Measurements from ENCODE around the gene NFIB. TPM values are rescaled to one million over a fixed set of nuclear protein-coding genes. Genes with fewer than 3 reads are reported as not detected.

The NFIB gene
- total and polyA plus RNA-seq, 2 of the 8 experiments (the other 6 are each of a cell fraction or from before 2014, with no cell fraction given) = 2.6 to 13.1 TPM

DNA sequence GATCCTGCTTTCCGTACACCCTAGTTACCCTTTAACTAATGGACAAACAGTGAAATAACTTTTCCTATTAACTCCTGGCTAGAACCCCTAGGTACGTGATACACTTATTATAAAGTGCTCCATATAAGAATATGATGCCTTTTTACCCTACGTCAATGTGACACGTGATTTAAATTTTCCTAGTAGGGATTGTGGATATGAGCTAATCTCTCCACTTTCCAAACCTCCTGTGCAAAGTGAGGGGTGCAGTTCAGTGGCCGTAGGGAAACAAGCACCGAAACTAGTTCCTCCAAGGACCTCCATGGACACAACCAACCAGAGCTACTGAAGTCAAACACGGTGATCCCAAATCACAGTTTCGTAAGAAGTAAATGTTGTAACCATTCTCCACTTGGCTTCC, 19.3 kb downstream of the NFIB start:
- Histone ChIP-seq H4K8ac (ENCODE audit: extremely low read depth, insufficient read depth, low read length) (no peak overlapping the region), H4K5ac (ENCODE audit: insufficient read length, low read depth, low read length) (no peak overlapping the region), H4K91ac (replicated peaks; ENCODE audit: insufficient read length, low read length) (no peak overlapping the region), H3K23me2 (ENCODE audit: low read depth, low read length) (no peaks in the 10 kb centered on the region), H2BK12ac (ENCODE audit: low read depth, low read length) (no peak overlapping the region), H3K9me3 (ENCODE audit: insufficient read depth in 2 of 2, low read depth in 1 of 2, low read length in 1 of 2) (no peaks in the 10 kb centered on the region), H2AFZ (ENCODE audit: low read length) (no peak overlapping the region), H3K36me3 (ENCODE audit: control insufficient read depth in 2 of 4, insufficient read depth in 4 of 4, low read length in 3 of 4) (no peaks in the 10 kb centered on the region), H3K9ac (replicated peaks in 1 of 4; ENCODE audit: extremely low read depth in 1 of 4, low read depth in 3 of 4, low read length in 3 of 4) (no peak overlapping the region), H3K4ac (replicated peaks; ENCODE audit: insufficient read length, low read depth, low read length) (no peak overlapping the region), H2BK20ac (ENCODE audit: low read length) (no peak overlapping the region), H3K4me2 (ENCODE audit: insufficient read depth in 1 of 2, low read depth in 2 of 2, low read length in 2 of 2) (no peak overlapping the region), H3K4me3 (ENCODE audit: extremely low read depth in 1 of 4, insufficient read depth in 2 of 4, low read depth in 3 of 4, low read length in 4 of 4) (no peak overlapping the region), H3K4me1 (replicated peaks in 1 of 4; ENCODE audit: control insufficient read depth in 3 of 4, insufficient read depth in 4 of 4, low read length in 3 of 4) (peaks cover 0 to 6% (median 4%) of the 10 kb centered on the region in 4 experiments; a peak in 3 of 7 replicates), H3K27me3 (replicated peaks in 1 of 4; ENCODE audit: control insufficient read depth in 3 of 4, extremely low read depth in 1 of 4, insufficient read depth in 3 of 4, low read length in 3 of 4) (no peaks in the 10 kb centered on the region), H3K23ac (ENCODE audit: insufficient read length) (no peak overlapping the region), H2AK5ac (ENCODE audit: low read depth, low read length) (no peak overlapping the region), H2BK5ac (ENCODE audit: low read depth, low read length) (no peak overlapping the region), H2BK15ac (ENCODE audit: low read length) (no peak overlapping the region), H3K14ac (ENCODE audit: insufficient read length) (no peak overlapping the region), H3K56ac (replicated peaks; ENCODE audit: insufficient read length, low read depth, low read length) (no peak overlapping the region), H4K20me1 (replicated peaks in 1 of 2; ENCODE audit: control insufficient read depth in 1 of 2, insufficient read depth in 2 of 2, low read length in 2 of 2) (no peaks in the 10 kb centered on the region), H2BK120ac (replicated peaks; ENCODE audit: low read depth, low read length) (no peak overlapping the region), H3K79me2 (ENCODE audit: control insufficient read depth in 1 of 2, insufficient read depth in 2 of 2, low read length in 2 of 2) (peaks cover 0 to 31% of the 10 kb centered on the region in 2 experiments; a peak in 3 of 4 replicates), H3K18ac (ENCODE audit: extremely low read depth, low read length) (no peak overlapping the region), H3K27ac (ENCODE audit: low read depth, low read length) (no peak overlapping the region), H3K79me1 (ENCODE audit: low read depth, low read length) (no peaks in the 10 kb centered on the region)
- 95% methylated on average over 8 of the region's 8 CpGs; no CpG with 5 or more reads in 1 of the 2 experiments for WGBS, 2 experiments (ENCODE audit: extremely low coverage in 1 of 2, insufficient coverage in 1 of 2, insufficient read length in 1 of 2, insufficient replicate concordance in 2 of 2, low coverage in 1 of 2, low lambda C conversion rate in 2 of 2, missing lambda C conversion rate in 1 of 2)
- TF ChIP-seq SAP30 (IDR thresholded peaks at IDR 0.05; ENCODE audit: insufficient read depth, insufficient replicate concordance, low read length) (no peak), TCF12 (IDR thresholded peaks at IDR 0.05; ENCODE audit: low read depth, low read length) (no peak), MAX (IDR thresholded peaks at IDR 0.05) (no peak), TAF7 (optimal IDR thresholded peaks at IDR 0.05; ENCODE audit: borderline replicate concordance, low read depth, low read length) (no peak)
- DNase-seq (ENCODE audit: low read depth in 1 of 2, low spot score in 2 of 2) = no peak
- ChIA-PET CTCF (ENCODE audit: partially characterized antibody) (interaction anchor here (0.7 to 1.0 kb wide), 2 partner anchors 54 to 394 kb away, joined by 3 to 4 read pairs; no protein-coding TSS in a partner anchor), POLR2A (ENCODE audit: partially characterized antibody) (interaction anchor here (0.6 kb wide), 1 partner anchor 23 kb away, joined by 3 read pairs; no protein-coding TSS in a partner anchor)
- no peak for FAIRE-seq
